Non-pigmented ciliary epithelial cell (primary cell): ENCODE results near the gene KCNE4.

Source experiments
- DNase-seq: peaks from one replicate; pipeline ENCODE4 v3.0.0-alpha.2; 2010; ENCODE audit warnings: low read depth

KCNE4 gene

DNA sequence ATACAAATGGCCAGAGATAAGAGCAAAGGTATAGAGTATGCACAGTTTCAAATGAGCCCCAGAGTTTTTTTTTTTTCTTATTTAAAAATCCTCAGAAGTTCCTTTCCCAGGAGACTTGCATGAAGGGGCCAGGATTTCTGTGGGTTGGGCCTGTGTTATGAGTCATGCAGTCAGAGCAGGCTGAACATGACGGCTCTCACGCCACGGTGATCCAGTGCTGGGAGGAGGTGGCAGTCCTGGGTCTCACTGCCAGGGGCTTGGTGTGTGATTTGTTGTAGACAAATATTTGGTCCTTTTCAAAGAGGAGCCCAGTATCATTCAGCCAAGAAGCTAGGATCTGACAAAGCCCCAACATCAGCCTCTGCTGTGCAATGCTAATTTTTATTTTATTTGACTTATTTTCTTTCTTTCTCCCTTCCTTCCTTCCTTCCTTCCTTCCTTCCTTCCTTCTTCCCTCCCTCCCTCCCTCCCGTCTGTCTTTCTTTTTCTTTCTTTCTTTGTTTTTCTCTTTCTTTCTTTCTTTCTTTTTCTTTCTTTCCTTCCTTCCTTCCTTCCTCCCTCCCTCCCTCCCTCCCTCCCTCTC lies 10.4 kb upstream of the KCNE4 start:
- peak; percentile 84 for DNase-seq

DNA sequence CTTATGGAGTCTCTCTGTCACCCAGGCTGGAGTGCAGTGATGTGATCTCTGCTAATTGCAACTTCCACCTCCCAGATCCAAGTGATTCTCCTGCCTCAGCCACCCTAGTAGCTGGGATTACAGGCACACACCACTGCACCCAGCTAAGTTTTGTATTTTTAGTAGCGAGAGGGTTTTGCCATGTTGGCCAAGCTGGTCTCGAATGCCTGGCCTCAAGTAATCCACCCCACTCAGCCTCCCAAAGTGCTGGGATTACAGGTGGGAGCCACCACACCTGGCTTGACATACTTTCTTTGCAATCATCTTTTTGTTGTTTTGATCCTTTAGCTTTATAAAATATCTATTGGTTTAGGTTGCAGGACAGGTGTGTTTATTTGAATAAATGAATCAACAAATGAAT lies 9.7 kb upstream of the KCNE4 start:
- DNase-seq = no peak

DNA sequence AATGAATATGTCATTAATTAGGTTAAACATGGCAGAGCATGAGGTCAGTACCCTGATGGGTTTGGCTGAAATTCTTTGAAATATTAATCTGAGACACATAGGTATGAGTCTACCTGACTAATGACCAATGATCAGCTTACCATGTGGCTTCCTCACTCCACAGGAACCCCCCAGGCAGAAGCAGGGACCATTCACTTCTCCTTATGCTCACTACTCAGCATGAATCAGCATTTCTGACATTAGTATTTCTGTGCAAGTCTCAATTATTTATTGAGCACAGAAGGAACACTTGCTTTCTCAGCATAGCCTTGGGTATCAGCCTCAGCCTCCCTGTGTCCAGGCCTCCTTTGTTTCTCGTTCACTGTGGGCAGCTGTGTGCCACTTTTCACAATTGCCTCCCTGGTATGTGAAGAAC lies 9.3 kb upstream of the KCNE4 start:
- no peak for DNase-seq

DNA sequence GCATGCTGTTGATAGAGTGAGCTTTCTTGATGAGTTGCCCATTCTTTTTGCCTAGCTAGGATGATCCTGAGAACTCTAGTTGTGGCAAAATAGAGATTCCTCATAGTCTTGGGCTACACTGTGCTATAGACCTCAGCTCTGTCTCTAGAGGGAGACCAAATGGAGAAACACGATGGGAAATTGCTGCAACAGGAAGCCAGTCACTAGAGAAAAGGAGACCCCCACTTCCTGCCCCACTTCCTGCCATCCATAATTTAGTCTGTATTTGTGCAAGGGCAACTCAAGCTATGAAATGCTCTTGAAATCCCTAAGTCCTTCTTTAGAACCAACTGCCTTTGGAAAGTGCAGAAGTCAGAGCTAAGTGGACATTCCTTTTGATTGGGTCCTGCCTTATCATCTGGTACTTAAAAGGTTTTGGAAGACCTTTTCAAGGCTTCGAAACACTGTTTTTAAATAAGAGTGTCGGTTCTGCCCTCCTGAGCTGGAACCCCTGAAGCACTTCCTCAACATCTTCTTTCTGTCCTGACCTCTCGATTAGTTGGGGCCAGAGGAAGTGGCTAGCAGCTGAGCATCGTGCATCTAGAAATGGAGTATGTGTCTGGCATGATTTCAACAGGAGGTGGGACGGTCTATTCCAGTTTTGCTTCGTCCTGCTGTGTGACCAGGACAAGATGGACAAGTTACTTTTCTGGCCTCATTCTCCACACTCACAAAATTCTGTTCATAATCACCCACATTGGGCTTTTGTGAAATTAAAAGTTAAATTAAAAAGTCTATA lies 8.6 kb upstream of the KCNE4 start:
- DNase-seq = no peak

DNA sequence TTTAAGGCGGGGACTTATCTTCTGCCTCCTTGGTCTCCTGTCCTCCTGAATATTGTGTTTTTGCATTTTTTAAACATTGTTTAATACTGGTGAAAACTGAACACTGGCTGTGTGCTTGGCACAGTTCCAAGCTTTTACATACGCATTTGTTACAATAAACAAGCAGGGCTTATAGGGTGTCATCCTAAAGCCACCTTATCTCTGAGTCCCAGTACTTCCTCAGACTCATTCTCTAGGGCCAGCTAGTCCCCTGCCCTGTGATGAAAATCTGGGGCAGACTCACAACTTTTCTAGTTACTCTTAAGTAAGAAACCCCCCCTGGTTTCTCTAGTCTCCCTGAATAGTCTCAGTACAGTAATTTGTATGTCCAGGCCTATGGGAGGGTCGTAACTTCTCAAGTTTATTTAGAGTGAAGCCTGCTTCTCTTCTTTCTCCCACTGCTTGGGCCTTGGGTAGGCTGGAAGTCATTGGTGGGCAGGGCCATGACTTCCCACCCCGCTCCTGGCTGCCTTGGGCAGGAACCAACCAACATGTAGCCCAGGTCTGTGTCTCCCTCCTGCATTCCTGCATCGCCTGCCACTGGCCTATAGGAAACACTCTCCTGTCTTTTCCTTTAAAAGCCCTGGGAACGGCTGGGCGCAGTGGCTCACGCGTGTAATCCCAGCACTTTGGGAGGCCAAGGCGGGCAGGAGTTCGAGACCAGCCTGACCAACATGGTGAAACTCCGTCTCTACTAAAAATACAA lies 7.7 kb upstream of the KCNE4 start:
- DNase-seq = no peak

DNA sequence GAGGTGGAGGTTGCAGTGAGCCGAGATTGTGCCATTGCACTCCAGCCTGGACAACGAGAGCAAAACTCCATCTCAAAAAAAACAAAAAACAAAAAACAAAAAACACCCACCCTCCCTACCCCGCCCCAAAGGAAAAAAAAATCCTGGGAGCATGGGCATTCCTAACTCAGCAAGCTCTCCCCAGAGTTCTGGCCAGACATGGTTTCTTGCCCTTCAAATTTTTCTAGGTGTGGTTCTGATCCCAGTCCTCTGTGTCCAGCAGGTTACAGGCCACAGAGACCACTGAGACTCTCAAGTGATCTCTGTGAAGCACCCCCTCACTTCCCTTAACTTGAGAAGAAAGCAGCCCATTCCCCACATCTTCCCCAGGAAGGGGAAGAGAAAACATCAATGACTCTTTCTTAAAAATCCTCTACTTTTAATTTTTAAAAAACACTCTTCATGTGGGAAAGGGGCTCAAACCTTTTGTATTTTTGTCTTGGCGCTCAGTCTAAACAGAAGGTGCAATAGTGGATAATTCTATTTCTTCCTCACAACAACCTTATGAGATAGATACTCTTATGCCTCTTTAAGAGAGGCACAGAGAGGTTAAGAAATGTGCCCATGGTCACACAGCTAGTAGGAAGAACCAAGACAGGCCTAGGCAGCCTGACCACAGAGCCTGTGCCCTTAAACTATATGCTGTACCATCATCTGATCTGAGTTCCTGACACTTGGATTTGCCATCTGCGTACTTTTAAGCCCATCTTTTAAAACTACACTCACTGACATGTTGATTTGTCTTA lies 6.9 kb upstream of the KCNE4 start:
- no peak for DNase-seq

DNA sequence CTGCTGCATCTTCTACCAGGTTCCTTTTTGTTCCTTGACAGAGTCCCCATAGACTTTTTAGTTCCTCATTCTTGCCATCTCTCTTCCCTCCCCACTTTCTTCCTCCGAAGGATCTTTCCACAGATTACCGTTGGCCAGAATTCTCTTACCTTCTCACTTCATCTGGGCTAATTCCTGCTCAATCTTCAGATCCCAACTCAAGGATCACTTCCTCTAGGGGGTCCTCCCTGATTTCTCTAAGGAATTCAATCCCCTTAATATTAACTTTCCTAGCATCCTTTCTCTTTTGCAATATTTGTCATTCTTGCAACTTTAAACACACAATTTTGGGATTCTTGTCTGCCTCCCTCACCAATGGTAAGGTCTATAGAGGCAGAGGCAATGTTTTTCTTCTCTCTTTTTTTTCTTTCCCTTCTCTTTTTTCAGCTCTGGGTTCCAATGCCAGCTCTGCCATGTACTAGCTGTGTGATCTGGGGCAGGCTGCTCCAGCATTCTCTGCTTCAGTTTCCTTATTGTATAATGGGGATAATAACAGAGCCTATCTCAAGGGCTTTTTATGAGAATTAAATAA lies 5.4 kb upstream of the KCNE4 start:
- no peak for DNase-seq

DNA sequence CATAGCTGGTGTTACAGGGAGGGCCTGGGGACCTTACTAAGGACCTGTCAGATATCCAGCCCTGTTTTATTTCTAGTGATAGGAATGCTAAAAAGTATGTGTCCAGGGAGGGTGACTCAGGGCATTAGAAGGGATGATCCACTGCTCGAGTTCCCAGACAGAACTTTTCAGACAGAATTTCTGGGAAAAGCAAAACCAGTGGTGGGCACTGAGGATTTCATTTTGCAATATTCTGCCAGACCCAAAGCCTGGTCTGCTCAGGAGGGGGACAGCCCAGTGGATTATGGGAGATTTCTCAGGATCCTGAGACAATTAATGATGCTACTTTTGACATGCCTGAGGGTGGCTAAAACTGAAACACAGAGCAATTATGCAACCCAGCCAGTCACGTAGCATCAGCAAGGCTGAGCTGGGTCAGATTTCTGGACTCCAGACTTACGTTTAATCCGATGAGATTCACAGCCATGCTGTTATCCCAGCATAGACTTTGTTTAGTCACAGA lies 4.7 kb upstream of the KCNE4 start:
- DNase-seq = peak; percentile 54

DNA sequence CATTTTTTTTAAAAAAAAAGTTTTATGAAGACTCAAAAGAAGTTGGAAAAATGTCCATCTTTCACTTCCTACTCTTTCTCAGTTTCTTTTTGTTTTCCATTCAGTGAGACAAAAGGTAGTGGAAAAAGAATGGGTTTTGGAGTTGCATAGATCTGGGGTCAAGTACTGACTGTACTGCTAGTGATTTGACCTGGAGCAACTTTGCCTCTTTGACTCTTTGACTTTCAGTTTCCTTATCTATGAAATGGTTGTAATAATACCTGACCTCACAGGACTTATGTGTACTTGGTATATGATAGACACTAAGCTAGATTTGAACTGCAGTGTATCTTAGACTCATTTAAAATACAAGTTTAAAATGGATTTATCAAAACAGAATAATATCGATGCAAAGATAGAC lies 3.5 kb upstream of the KCNE4 start:
- no peak for DNase-seq

DNA sequence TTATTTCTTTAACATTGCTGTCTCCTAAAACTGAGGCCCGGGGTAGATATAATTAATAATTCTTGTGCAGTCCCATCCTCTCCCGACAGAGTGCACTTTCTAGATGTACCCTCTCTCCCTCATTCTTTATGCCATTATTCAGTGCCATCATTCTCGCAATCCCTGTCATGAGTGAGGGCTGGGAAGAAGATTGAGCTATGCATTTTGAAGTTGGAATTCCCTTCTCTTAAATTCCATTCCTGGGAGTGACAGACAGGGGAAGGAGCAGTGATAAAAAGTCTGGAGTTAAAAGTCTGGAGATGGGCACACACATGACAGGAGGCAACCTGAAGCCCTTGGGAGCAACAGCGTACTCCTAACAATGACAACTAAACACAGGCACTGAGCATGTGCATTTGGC lies 2.6 kb upstream of the KCNE4 start:
- no peak for DNase-seq

DNA sequence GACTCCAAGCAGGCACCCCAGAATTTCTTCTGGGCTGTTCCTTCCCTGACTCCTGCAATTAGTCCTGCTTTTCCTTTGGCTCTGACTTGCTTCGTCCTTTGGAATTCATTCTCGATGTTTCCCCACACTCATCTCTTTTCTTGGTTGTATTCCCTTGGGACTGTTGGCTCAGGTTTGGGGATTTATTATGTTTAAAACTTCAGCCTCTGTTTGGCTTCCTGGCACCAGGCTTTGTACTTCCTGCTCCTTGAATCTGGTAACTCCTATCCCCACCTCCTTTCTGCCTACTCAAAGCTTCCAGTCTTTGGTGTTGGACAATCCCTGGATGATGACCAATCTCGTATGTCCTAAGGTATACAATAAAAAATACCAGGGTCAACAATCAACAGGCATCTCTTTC lies 1.8 kb upstream of the KCNE4 start:
- no peak for DNase-seq

DNA sequence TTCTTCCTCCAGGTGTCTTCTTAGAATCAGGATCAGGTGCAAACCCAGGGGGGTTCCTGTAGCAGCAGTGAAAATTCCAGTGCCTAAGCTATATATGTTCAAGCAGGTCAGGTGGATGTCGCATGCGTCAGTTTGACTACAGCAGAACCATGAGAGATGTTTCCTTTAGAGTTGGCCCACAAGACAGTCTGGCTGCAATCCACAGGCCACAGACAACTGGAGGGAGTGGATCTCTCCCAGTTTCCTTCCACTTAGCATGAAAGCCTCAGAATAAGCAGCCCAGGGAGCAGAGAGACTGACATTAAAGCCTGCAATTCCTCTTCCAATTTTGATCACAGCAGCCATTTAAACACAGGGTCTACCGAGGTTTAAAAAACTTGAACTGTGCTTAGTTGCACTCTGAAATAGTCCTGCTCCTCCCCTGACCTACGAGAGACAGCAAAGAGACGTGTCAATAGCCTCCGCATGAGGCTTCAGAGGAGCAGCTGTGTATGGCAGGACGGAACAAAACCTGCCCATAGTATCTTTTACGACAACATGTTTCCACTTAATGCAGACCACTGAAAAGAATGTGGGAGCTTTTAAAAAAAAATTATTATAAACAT lies 988 bp upstream of the KCNE4 start:
- no peak for DNase-seq

DNA sequence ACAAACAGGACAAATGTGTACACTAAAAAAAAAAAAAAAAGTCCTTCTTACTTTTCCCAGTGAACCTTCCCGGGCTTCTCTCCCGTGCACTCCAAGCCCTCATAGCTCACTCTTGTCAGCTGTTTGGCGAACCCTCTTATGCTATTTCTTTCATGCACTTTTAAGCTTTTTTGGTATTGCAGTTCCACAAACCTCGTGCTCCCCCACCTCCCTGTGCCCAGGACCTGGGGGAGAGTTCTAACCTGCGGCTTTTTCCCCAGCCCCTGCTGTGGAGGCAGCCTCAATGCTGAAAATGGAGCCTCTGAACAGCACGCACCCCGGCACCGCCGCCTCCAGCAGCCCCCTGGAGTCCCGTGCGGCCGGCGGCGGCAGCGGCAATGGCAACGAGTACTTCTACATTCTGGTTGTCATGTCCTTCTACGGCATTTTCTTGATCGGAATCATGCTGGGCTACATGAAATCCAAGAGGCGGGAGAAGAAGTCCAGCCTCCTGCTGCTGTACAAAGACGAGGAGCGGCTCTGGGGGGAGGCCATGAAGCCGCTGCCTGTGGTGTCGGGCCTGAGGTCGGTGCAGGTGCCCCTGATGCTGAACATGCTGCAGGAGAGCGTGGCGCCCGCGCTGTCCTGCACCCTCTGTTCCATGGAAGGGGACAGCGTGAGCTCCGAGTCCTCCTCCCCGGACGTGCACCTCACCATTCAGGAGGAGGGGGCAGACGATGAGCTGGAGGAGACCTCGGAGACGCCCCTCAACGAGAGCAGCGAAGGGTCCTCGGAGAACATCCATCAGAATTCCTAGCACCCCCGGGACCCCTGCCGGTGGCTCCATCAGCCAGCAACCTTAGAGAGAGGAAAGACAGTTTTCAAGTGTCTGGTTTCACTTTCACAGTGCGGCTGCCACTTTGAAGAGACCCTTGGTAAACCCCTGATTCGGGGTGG lies 826 bp downstream of the KCNE4 start:
- DNase-seq = no peak

DNA sequence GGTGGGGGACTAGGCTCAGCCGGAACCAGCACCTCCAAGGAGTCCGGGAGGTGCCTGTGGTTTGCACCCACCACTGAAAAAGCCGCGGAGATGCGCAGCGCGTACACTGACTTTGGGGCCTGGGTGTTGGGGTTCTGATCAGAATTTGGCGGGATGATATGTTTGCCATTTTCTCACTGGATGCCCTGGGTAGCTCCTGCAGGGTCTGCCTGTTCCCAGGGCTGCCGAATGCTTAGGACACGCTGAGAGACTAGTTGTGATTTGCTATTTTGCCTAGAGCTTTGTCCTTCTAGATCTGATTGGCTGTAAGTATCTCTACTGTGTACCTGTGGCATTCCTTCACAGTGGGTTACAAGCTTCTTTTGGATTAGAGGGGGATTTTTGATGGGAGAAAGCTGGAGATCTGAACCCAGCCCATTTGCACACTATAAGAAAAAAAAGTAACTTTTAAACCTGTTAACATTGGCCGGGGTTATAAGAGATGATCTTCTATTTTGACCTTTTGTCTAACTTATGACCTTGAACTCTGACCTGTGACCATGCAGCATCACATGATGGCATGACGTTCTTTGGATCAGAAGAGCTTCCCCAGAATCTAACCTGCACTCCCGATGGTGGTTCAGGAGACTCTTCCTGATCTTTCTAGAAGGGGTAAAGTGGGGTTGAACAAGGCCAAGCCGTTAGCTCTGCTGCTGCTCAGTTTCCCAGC lies 1.6 kb downstream of the KCNE4 start:
- DNase-seq = no peak

DNA sequence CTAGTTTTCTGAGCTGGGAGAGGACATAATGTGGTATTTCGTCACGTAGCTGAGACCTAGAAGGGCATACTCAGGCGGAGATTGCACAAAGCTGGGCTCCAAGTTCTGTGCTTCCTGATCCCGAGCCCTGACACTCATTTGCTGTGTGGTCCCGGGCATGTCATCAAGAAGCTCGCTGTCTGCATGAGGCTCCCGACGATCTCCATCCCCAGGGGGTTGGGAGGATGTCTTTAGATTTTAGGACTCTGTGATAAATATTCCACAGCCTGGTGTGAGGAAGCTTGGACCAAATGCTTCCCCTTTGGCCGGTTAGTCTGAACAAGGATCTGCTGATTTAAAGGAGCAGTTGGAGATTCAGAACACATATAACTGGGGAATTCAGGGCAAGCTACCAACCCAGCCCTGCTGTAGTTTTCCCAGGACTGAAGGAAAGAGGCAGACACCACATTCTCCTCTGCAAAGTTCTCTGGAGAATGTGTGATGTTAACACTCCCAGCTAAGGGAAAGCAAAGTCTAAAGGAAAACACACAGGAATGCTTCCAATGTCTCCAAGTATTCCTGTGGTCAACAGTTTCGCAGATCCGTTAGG lies 2.3 kb downstream of the KCNE4 start:
- no peak for DNase-seq

DNA sequence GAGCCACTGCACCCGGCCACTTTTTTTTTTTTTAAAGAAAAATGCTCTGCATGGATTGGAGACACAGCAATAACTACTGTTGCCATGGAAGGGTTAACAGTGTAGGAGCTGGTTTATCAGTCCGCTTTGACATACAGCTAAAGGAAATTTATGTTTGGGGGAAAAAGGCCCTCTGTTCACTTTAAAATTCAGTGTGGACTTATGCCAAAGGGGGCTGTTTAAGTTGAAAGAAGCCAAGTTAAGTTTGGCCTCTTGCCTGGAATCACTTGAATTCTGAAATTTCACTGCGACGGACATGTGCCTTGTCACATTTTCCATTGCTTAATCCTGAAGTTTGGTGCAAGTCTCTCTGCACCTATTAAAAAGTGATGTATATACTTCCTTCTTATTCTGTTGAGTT lies 3.1 kb downstream of the KCNE4 start:
- no peak for DNase-seq

DNA sequence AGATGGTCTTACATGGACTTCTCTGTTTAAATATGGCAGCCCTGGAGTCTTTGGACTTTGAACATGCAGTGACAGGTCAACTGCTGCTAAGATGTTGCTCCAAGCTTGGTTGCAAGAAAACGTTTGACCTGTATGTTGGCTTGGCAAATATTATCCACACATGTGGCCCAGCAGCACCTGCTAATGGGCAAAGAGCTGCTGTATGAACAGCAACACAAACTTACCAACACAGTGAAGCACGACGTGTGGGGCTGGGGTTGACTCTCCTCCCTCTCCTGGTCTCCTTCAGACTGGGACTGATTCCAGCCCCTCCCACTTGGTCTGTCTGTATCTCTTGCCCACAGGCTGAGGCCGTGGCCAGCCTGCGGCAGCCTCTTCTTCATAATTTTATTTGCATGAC lies 3.8 kb downstream of the KCNE4 start:
- no peak for DNase-seq

DNA sequence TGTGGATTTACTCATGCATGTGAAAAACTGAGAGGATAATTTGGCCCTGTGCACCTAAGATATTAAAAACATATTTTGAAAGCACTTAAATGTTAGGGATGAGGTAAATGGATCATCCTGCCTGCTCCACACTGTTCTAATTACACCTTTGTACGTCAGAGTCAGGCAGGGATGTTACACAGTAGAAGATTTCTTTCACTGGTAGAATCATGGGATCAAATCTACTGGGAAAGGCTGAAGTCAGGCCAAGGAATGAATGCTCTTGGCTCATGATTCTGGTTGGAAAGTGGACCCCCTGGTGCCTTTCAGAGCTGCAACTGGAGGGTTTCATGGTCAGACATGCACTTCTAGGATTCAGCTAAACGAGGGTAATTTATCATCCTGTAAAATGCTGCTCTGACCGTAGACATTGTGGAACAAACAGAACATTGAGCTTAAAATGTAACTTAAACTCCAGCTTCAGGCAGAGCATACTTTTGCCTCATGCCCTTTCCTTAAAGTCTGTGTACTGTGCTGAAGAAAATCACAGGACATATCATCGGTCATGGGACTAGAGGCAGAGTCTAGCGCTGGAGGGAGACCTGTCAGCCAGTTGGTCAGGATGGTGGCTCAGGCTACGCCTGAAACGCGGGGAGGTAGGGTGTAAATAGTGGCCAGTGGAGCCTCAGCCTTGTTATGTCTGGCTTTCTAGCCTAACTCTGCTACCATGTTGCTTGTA lies 4.9 kb downstream of the KCNE4 start:
- DNase-seq = no peak

DNA sequence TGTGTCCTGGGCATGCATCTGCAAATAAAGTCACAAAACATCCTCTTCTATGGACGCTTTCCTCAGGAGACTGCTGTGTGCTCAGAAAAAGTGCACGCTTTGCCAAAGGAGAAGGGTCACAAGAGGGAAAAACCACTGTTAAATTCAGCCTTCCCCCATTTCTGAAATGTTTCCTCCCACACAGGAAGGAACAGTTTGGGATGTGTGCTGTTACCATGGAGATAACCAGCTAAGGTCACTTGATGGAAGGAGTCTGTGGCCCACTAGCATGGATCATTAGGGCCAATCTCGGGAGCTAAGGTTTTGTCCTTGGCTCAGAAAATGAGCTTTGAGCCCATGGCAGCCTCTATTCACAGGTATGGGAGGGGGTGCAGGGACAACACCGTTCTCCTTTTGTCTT lies 5.6 kb downstream of the KCNE4 start:
- DNase-seq = no peak
